Nephron progenitor cell (in vitro differentiated cells): ENCODE data around the gene BMP5.

ENCODE experiments used
- DNase-seq: peaks from one replicate; pipeline ENCODE4 v3.0.0; 2021
- H3K27ac Mint-ChIP-seq: 2 replicates; pipeline ENCODE4 v1.8.0; 2021; ENCODE audit warnings: mild to moderate bottlenecking, moderate library complexity, mixed read lengths
- H3K27me3 Mint-ChIP-seq: 2 replicates; pipeline ENCODE4 v1.8.0; 2021; ENCODE audit warnings: mild to moderate bottlenecking, low read depth, mixed read lengths; ENCODE audit not compliant: poor library complexity
- H3K36me3 Mint-ChIP-seq: 2 replicates; pipeline ENCODE4 v1.8.0; 2021; ENCODE audit warnings: low read depth, mixed read lengths
- H3K4me1 Mint-ChIP-seq: 2 replicates; pipeline ENCODE4 v1.8.0; 2021; ENCODE audit warnings: mixed read lengths
- H3K4me3 Mint-ChIP-seq: 2 replicates; pipeline ENCODE4 v1.8.0; 2021; ENCODE audit warnings: mild to moderate bottlenecking, moderate library complexity, mixed read lengths
- H3K9me3 Mint-ChIP-seq: 2 replicates; pipeline ENCODE4 v1.8.0; 2021; ENCODE audit warnings: mild to moderate bottlenecking, moderate library complexity, mixed read lengths
- CTCF ChIP-seq: fragments of 200-600 bp; sonication (generic); IDR thresholded peaks from 2 replicates; pipeline ENCODE4 v1.5.0; 2021; ENCODE audit warnings: antibody characterized with exemption

Gene BMP5

GRCh38 chr6:55839080-55839479, 36.3 kb downstream of the BMP5 start:
- Mint-ChIP-seq H3K9me3 (no peaks in the 10 kb centered on the region), H3K36me3 (no peaks in the 10 kb centered on the region), H3K27me3 (peaks cover 3% of the 10 kb centered on the region), H3K4me1 (peaks cover 16% of the 10 kb centered on the region), H3K4me3 (no peak overlapping the region), H3K27ac (no peak overlapping the region)
- DNase-seq = no peak
- TF ChIP-seq CTCF = no peak

GRCh38 chr6:55836945-55837344, 38.4 kb downstream of the BMP5 start:
- H3K27ac Mint-ChIP-seq = no peak overlapping the region
- H3K9me3 Mint-ChIP-seq = no peaks in the 10 kb centered on the region
- H3K27me3 Mint-ChIP-seq = peaks cover 3% of the 10 kb centered on the region
- H3K4me3 Mint-ChIP-seq = no peak overlapping the region
- peaks cover 13% of the 10 kb centered on the region for H3K4me1 Mint-ChIP-seq
- DNase-seq = no peak
- no peak for TF ChIP-seq CTCF
- no peaks in the 10 kb centered on the region for H3K36me3 Mint-ChIP-seq

- no peaks in the 10 kb centered on the region for H3K9me3 Mint-ChIP-seq
- no peak for TF ChIP-seq CTCF
- peaks cover 10% of the 10 kb centered on the region for H3K4me1 Mint-ChIP-seq
- peak overlapping the region; percentile 58 for H3K27ac Mint-ChIP-seq
- H3K36me3 Mint-ChIP-seq = no peaks in the 10 kb centered on the region
- no peak for DNase-seq
- H3K4me3 Mint-ChIP-seq = no peak overlapping the region
- H3K27me3 Mint-ChIP-seq = peaks cover 3% of the 10 kb centered on the region
These were observed 38.9 kb downstream of the BMP5 start for GRCh38 chr6:55836481-55836880.

GRCh38 chr6:55835220-55835619, 40.2 kb downstream of the BMP5 start:
- Mint-ChIP-seq H3K4me3 (no peak overlapping the region), H3K36me3 (no peaks in the 10 kb centered on the region), H3K27ac (no peak overlapping the region), H3K27me3 (peaks cover 3% of the 10 kb centered on the region), H3K4me1 (peaks cover 9% of the 10 kb centered on the region), H3K9me3 (no peaks in the 10 kb centered on the region)
- no peak for DNase-seq
- TF ChIP-seq CTCF = no peak

- Mint-ChIP-seq H3K27ac (no peak overlapping the region), H3K4me3 (no peak overlapping the region), H3K9me3 (no peaks in the 10 kb centered on the region), H3K27me3 (peaks cover 3% of the 10 kb centered on the region), H3K36me3 (no peaks in the 10 kb centered on the region), H3K4me1 (peaks cover 9% of the 10 kb centered on the region)
- no peak for DNase-seq
- TF ChIP-seq CTCF = no peak
These were observed 42.1 kb downstream of the BMP5 start for GRCh38 chr6:55833284-55833683.

GRCh38 chr6:55827818-55828522, 47.4 kb downstream of the BMP5 start:
- Mint-ChIP-seq H3K4me1 (peaks cover 33% of the 10 kb centered on the region), H3K9me3 (no peaks in the 10 kb centered on the region), H3K36me3 (no peaks in the 10 kb centered on the region), H3K27me3 (no peaks in the 10 kb centered on the region), H3K4me3 (no peak overlapping the region), H3K27ac (no peak overlapping the region)
- no peak for TF ChIP-seq CTCF
- DNase-seq = no peak
